ENCODE measurements around the gene SP110.
"Not testable (repeated sequence)": the region's sequence is repeated elsewhere in the genome, so short reads cannot be mapped to it uniquely, and the experiment has no call there.

Gene SP110

DNA sequence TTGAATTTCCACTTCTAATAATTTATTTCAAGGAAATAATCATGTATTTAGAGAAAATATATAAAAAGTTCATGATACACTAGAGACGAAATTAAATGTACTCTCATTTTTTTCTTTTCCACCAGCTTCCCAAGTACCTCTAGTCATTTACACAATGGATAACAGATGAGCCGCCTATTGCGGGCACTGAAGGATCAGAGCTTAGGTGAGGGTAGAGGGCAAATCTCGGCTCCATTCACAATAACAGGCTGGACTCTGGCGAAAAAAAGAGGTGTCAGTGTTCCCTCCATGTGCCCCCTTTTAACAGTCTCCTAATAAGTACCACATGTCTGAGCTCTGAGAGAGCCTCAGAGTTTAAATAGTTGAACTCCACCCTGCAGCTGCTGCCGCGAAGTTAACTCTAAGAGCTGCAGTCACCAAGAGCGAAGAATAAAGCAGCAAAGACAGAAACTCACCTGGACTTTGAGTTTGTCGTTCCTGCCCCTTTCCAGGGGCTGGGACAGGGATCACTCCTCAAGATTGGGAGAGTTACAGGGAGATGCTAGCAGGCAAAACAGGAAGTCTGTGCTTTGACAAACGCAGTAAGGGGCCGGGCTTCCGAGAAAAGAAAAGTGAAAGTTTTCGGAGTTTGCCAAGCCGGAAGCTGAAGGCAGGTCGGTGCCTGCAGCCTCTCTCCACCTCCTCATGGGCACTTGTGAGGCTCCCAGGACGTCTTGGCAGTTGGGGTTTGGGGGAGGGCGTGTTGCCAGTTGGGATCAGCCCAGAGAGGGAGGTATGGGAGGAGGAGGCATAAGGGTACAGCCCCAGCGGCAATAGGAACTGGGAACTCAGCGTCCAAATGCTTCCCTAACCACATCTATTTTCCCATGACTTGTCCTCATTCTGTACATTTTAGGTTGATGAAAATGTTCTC lies at the start of gene SP110:
Gene SP110, minus strand, starts transcription at position 566 of the 913 bp plus-strand sequence. CDS start 3,057 bp downstream, outside the sequence.
- peak within 1 kb of the TSS; percentile 8 for H3K9ac ChIP-seq (ENCODE audit: low read length)
- peak within 1 kb of the TSS; percentile 59 for H3K27ac ChIP-seq (ENCODE audit: low read length)
- no peaks in the 10 kb centered on the region for H3K36me3 ChIP-seq (ENCODE audit: control insufficient read depth, low read depth, low read length)
- H3K4me1 ChIP-seq (ENCODE audit: control insufficient read depth, low read depth, low read length) = peaks cover 5% of the 10 kb centered on the region
- H3K4me3 ChIP-seq (ENCODE audit: low read length) = peak within 1 kb of the TSS; percentile 63
- H3K9me3 ChIP-seq (ENCODE audit: control insufficient read depth, low read depth, low read length) = no peaks in the 10 kb centered on the region
- no peaks in the 10 kb centered on the region for H3K27me3 ChIP-seq (ENCODE audit: control insufficient read depth, insufficient read depth, low read length)

DNA sequence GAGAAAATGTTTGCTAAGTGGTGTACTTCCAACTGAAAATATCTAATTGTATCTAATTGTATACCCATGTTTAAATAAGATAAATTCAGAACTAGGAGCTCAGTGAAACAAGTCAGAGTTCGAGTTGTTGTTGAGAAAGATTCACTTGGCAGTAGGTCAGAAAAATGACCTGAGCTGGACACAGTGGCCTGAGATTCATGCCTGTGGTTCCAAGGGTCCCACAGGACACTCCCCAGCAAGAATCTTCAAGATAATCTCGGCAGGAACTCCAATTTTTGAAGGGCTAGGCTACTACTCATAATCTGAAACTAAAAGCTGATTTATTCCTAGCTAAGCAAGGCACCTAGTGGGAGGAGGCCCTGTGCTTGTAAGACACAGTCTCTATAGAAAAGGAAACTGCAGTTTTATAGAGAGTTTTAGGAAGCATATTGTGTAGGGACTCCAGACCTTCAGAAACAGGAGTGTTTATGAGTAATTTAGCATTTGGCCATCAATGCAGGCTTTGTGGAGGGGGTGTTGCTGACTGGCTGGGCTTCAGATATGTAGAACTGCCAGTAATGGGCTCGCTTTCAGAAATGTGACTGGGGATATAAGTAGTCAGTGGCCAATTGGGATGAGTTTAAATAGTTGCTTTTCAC lies 48.9 kb upstream of the SP110 start:
- Histone ChIP-seq H3K9ac (ENCODE audit: low read length) (no peak overlapping the region), H3K27ac (ENCODE audit: low read length) (no peak overlapping the region), H3K4me3 (ENCODE audit: low read length) (no peak overlapping the region), H3K9me3 (ENCODE audit: control insufficient read depth, low read depth, low read length) (no peaks in the 10 kb centered on the region), H3K36me3 (ENCODE audit: control insufficient read depth, low read depth, low read length) (no peaks in the 10 kb centered on the region), H3K4me1 (ENCODE audit: control insufficient read depth, low read depth, low read length) (no peaks in the 10 kb centered on the region), H3K27me3 (ENCODE audit: control insufficient read depth, insufficient read depth, low read length) (no peaks in the 10 kb centered on the region)

DNA sequence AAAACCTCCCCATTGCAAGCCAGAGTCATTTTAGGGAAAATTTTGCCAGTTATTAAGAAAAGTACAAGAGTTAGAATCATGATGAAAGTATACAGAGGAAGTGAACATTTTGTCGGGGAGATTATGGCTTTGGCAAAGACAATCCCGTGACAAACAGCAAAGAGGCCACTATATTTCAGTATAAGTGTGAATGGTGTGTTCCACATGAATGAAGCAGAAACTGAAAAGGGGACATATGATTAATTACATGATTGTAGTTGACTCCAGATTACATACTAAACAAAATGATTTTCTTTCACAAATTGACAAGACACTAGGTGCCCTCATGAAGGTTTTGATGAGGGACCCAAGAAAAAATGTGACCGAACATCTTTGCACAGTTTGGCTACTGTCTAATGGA lies 47.8 kb upstream of the SP110 start:
- Histone ChIP-seq H3K27me3 (ENCODE audit: control insufficient read depth, insufficient read depth, low read length) (no peaks in the 10 kb centered on the region), H3K27ac (ENCODE audit: low read length) (no peak overlapping the region), H3K4me3 (ENCODE audit: low read length) (no peak overlapping the region), H3K4me1 (ENCODE audit: control insufficient read depth, low read depth, low read length) (no peaks in the 10 kb centered on the region), H3K9ac (ENCODE audit: low read length) (no peak overlapping the region), H3K9me3 (ENCODE audit: control insufficient read depth, low read depth, low read length) (no peaks in the 10 kb centered on the region), H3K36me3 (ENCODE audit: control insufficient read depth, low read depth, low read length) (no peaks in the 10 kb centered on the region)

DNA sequence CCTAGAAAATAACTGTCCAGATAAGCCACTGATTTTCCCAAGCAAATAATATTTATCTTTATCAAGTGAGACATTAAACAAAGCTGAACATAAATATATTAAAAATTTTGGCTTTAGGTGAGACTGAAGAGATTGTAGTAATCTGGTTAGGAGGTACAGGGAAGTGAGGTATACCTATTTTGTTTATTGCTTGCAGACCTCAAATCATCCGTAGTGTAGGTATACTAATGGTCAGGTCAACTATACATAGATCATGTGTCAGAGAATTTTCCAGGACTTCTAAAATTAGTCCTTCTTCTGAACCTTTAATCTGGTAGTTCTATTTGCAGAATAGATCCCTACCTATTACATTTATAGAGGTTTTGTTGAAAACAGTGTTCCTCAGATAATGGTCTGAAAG lies 47.3 kb upstream of the SP110 start:
- Histone ChIP-seq H3K4me3 (ENCODE audit: low read length) (no peak overlapping the region), H3K27ac (ENCODE audit: low read length) (no peak overlapping the region), H3K9me3 (ENCODE audit: control insufficient read depth, low read depth, low read length) (no peaks in the 10 kb centered on the region), H3K27me3 (ENCODE audit: control insufficient read depth, insufficient read depth, low read length) (no peaks in the 10 kb centered on the region), H3K9ac (ENCODE audit: low read length) (no peak overlapping the region), H3K4me1 (ENCODE audit: control insufficient read depth, low read depth, low read length) (no peaks in the 10 kb centered on the region), H3K36me3 (ENCODE audit: control insufficient read depth, low read depth, low read length) (no peaks in the 10 kb centered on the region)

DNA sequence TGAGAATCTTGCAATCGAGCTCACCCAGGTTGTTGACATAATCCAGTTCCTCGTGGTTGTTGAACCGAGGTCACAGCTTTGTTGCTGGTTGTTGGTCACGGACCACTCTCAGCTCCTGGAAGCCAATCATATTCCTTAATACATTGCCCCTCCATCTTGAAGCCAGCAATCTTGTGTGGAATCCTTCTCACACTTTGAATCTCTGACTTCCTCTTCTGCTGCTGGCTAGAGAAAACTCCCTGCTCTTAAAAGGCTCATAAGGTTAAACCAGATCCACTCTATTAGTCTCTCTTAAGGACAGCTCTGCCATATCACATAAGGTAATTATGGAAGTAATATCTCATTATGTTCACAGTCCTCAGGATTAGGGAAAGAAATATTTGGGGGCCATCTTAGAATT lies 46.9 kb upstream of the SP110 start:
- H3K9me3 ChIP-seq (ENCODE audit: control insufficient read depth, low read depth, low read length) = no peaks in the 10 kb centered on the region
- H3K27ac ChIP-seq (ENCODE audit: low read length) = no peak overlapping the region
- H3K27me3 ChIP-seq (ENCODE audit: control insufficient read depth, insufficient read depth, low read length) = no peaks in the 10 kb centered on the region
- no peaks in the 10 kb centered on the region for H3K36me3 ChIP-seq (ENCODE audit: control insufficient read depth, low read depth, low read length)
- H3K9ac ChIP-seq (ENCODE audit: low read length) = no peak overlapping the region
- no peaks in the 10 kb centered on the region for H3K4me1 ChIP-seq (ENCODE audit: control insufficient read depth, low read depth, low read length)
- no peak overlapping the region for H3K4me3 ChIP-seq (ENCODE audit: low read length)

DNA sequence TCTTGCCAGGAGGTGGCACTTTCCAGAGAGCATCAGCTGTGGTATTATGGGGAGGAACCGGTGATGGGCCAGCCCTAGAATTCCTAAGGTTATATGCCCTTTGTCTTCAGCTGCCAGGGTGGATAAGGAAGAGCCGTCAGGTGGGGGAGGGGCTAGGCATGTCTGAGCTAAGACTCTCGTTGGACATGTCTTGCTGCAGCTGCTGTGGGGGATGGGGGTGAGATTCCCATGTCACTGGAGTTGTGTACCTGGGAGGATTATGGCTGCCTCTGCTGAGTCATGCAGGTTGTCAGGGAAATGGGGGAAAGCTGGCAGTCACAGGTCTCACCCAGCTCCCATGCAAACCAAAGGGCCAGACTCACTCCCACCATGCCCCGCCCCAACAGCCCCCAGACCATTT lies 45.2 kb upstream of the SP110 start:
- H3K9ac ChIP-seq (ENCODE audit: low read length); H3K36me3 ChIP-seq (ENCODE audit: control insufficient read depth, low read depth, low read length); H3K4me1 ChIP-seq (ENCODE audit: control insufficient read depth, low read depth, low read length); H3K27me3 ChIP-seq (ENCODE audit: control insufficient read depth, insufficient read depth, low read length); H3K4me3 ChIP-seq (ENCODE audit: low read length); H3K27ac ChIP-seq (ENCODE audit: low read length); H3K9me3 ChIP-seq (ENCODE audit: control insufficient read depth, low read depth, low read length): not testable (repeated sequence)

DNA sequence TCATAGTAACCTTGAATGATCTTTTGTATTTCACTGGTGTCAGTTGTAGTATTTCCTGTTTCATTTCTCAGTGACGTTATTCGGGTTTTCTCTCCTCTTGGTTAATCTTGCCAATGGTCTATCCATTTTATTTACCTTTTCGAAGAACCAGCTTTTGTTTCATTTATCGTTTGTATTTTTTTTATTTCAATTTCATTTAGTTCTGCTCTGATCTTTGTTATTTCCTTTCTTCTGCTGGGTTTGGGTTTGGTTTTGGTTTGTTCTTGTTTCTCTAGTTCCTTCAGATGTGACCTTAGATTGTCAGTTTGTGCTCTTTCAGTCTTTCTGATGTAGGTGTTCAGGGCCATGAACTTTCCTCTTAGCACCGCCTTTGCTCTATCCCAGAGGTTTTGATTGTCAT lies 42.5 kb upstream of the SP110 start:
- H3K27me3 ChIP-seq (ENCODE audit: control insufficient read depth, insufficient read depth, low read length) = no peaks in the 10 kb centered on the region
- no peaks in the 10 kb centered on the region for H3K9me3 ChIP-seq (ENCODE audit: control insufficient read depth, low read depth, low read length)
- no peak overlapping the region for H3K9ac ChIP-seq (ENCODE audit: low read length)
- H3K4me1 ChIP-seq (ENCODE audit: control insufficient read depth, low read depth, low read length) = no peaks in the 10 kb centered on the region
- H3K27ac ChIP-seq (ENCODE audit: low read length) = no peak overlapping the region
- H3K36me3 ChIP-seq (ENCODE audit: control insufficient read depth, low read depth, low read length) = no peaks in the 10 kb centered on the region
- no peak overlapping the region for H3K4me3 ChIP-seq (ENCODE audit: low read length)

DNA sequence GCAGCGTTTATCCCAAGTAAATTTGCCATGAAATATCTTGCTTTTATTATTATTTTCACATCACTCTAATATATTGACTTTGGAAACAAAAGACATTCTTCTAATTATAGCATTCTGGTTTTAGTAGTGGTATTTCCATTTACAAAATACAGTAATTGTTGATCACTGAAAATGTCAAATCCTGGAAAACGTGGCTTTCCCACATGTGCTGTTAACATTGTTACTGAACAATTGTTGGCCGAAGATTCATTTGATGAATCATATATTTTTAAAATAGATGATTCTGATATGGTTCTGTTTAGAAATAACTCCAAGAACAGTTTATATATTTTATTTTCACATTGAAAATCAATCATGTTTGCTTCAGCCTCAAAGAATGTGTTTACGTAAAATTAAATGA lies 38.7 kb upstream of the SP110 start:
- Histone ChIP-seq H3K4me3 (ENCODE audit: low read length) (no peak overlapping the region), H3K27ac (ENCODE audit: low read length) (no peak overlapping the region), H3K9ac (ENCODE audit: low read length) (no peak overlapping the region), H3K4me1 (ENCODE audit: control insufficient read depth, low read depth, low read length) (no peaks in the 10 kb centered on the region), H3K36me3 (ENCODE audit: control insufficient read depth, low read depth, low read length) (no peaks in the 10 kb centered on the region), H3K9me3 (ENCODE audit: control insufficient read depth, low read depth, low read length) (no peaks in the 10 kb centered on the region), H3K27me3 (ENCODE audit: control insufficient read depth, insufficient read depth, low read length) (no peaks in the 10 kb centered on the region)

DNA sequence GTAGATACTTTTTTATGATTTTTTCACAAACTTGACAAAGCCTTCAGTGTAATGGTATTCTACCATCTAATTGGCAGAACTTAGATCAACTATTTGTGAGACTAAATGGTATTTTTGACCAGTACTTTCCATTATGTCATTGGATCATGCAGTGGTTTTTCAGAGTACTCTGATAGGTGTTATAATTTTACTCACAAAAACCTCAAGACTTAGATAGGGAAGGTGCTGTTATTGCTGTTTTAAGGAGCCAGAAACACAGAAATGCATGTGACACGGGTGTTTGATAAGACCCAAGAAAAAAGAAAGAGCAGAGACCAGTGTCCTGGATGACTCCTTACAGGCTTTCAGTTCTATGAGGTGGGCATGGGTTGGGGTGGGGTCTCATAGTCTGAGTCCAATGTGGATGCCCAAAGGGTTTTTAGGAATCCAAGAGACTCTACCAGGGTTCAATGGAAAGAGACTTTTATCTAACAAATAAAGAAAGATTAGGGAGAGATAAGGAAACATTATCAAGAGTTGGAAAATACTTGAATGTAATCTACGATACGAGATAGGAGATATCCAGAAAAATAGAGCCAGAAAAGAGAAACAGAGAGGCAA lies 37.0 kb upstream of the SP110 start:
- Histone ChIP-seq H3K4me1 (ENCODE audit: control insufficient read depth, low read depth, low read length) (no peaks in the 10 kb centered on the region), H3K27ac (ENCODE audit: low read length) (no peak overlapping the region), H3K9me3 (ENCODE audit: control insufficient read depth, low read depth, low read length) (no peaks in the 10 kb centered on the region), H3K27me3 (ENCODE audit: control insufficient read depth, insufficient read depth, low read length) (no peaks in the 10 kb centered on the region), H3K4me3 (ENCODE audit: low read length) (no peak overlapping the region), H3K9ac (ENCODE audit: low read length) (no peak overlapping the region), H3K36me3 (ENCODE audit: control insufficient read depth, low read depth, low read length) (no peaks in the 10 kb centered on the region)

DNA sequence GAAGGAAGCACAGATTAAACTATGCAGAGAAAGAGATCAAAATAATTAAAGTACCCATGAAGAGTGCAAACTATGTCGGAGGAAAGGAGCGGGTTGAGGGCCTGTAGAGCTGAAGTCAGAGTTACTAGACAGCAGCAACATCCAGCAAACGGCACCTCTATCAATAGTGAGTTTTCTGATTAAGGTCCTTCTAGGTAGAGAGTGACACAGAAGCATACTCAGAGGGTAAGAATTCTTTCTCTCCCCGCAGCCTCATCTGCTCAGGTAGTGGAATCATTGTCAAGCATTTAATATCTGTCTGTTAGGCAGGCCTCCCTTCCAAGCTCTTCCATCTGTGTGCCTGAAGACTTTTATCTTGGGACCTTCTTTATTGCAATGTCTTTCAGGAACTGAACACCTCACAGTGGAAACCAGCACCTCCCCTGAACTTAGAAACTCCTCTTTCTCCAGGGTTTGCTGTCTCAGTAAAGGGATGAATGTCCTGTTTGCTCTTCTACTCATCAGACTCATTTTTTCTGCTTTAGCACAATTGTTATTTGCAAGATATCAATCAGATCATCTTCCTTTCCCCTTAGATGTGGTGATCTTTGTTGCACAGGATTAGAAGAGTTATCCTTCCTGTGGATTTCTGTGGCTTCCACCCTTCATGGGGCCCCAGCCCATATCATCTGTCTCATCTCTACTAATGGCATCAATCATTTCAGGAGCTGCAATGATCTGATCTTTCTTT lies 34.5 kb upstream of the SP110 start:
- Histone ChIP-seq H3K27me3 (ENCODE audit: control insufficient read depth, insufficient read depth, low read length) (no peaks in the 10 kb centered on the region), H3K4me3 (ENCODE audit: low read length) (no peak overlapping the region), H3K27ac (ENCODE audit: low read length) (no peak overlapping the region), H3K4me1 (ENCODE audit: control insufficient read depth, low read depth, low read length) (no peaks in the 10 kb centered on the region), H3K9me3 (ENCODE audit: control insufficient read depth, low read depth, low read length) (no peaks in the 10 kb centered on the region), H3K36me3 (ENCODE audit: control insufficient read depth, low read depth, low read length) (no peaks in the 10 kb centered on the region), H3K9ac (ENCODE audit: low read length) (no peak overlapping the region)

DNA sequence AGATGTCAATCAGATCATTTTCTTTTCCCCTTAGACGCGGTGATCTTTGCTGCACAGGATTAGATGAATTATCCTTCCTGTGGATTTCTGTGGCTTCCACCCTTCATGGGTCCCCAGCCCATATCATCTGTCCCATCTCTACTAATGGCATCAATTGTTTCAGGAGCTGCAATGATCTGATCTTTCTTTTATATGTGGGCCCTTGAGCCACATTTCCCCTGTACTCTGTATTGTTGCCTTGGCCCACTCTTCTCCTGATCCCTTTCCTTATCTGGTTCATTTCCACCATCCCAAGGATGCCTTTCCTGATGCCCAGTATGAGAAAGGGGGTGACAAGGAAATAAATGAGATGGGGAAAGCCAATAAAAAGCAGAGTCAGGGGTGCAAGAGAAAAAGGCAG lies 30.4 kb upstream of the SP110 start:
- no peak overlapping the region for H3K4me3 ChIP-seq (ENCODE audit: low read length)
- no peaks in the 10 kb centered on the region for H3K36me3 ChIP-seq (ENCODE audit: control insufficient read depth, low read depth, low read length)
- H3K4me1 ChIP-seq (ENCODE audit: control insufficient read depth, low read depth, low read length) = no peaks in the 10 kb centered on the region
- no peak overlapping the region for H3K27ac ChIP-seq (ENCODE audit: low read length)
- no peaks in the 10 kb centered on the region for H3K9me3 ChIP-seq (ENCODE audit: control insufficient read depth, low read depth, low read length)
- H3K27me3 ChIP-seq (ENCODE audit: control insufficient read depth, insufficient read depth, low read length) = no peaks in the 10 kb centered on the region
- H3K9ac ChIP-seq (ENCODE audit: low read length) = no peak overlapping the region
